DMS153 treated with DMSO at 0.1 percent for 48 hours (cell line): ENCODE results near the gene MZT1.

Experiments
- DNase-seq: peaks from one replicate; lab custom pipeline; 2025; ENCODE audit not compliant: unreplicated experiment; lab: John Stamatoyannopoulos, UW

MZT1 gene

DNA sequence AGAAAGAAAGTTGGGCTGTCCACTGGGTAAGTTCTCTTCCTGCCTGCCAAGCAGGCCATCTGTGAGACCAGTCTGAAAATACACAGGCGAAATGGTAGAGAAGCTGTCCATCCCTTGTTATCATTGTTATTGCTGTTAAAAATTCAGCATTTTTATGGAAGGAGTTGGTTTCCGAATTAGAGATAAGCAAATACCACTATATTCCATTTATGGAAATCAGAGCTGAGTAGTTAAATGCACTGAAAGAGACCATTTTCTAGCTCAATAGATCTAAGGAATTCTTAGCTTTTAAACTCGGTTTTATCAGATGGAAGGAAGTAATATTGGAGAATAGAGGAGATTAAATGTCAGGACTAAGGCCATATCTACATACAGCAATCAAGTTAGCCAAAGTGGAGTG is 40.7 kb downstream of the MZT1 start:
- no peak for DNase-seq

- DNase-seq: no peak
Measured at GRCh38 chr13:72680353-72680752, 47.1 kb downstream of the MZT1 start.

DNA sequence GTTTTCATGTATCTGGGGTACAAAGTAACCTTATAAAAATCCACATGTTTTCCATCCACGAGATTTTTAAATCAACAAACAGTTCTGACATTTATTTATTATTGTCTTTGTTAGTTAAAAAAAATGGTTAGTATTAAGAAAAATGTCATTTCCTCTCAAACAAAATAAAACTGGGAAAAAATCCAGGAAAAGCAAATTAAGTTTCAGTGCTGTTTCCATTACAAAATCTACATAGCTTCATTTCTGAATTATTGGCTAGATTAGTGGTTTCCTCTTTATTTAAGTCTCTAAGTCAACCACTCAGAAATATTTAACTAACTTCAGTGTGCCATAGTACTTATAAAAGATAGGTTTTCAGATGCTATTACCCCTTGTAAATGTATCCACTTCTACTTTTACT is 49.1 kb downstream of the MZT1 start:
- DNase-seq: no peak

GRCh38 chr13:72677431-72677830 is 50.0 kb downstream of the MZT1 start:
- no peak for DNase-seq

DNA sequence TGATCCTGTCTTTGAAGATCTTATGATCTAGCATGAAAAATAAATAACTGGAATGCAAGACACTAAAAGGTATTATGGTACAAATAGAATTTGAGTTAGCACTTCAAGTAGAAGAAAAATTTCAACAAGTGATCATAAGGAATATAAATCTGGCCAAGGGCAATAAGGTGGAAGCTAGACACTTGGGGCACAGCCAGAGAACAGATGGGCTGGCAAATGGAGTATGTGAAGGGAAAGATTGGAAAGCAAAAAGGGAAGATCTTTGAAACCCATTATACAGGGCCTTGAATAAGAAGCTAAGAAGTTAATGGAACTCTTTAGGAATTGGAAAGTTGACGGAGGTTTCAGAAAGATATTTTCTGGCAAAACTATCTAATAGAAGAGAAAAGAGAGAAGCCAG is 61.0 kb downstream of the MZT1 start:
- no peak for DNase-seq

GRCh38 chr13:72662548-72662947 is 64.9 kb downstream of the MZT1 start:
- no peak for DNase-seq
